SK-N-SH treated with all-trans-retinoic acid at 6 μM for 48 hours (cell line): ENCODE data around the gene VCL.

Source experiments
- ARNTL ChIP-seq: fragments of 450-650 bp; formaldehyde crosslinking; IDR thresholded peaks from 2 replicates; pipeline ENCODE4 v1.5.0; 2020; ENCODE audit warnings: low read depth, mild to moderate bottlenecking, moderate library complexity, borderline replicate concordance
- BACH2 ChIP-seq: fragments of 250-450 bp; sonication (Bioruptor Pico); IDR thresholded peaks from 2 replicates; pipeline ENCODE4 v1.9.0; 2021; ENCODE audit warnings: mild to moderate bottlenecking, borderline replicate concordance
- SNAI2 ChIP-seq: fragments of 250-450 bp; sonication (Bioruptor Pico); IDR thresholded peaks from 2 replicates; pipeline ENCODE4 v1.5.0; 2020; ENCODE audit warnings: mild to moderate bottlenecking, moderate library complexity
- TSHZ2 ChIP-seq: fragments of 250-450 bp; sonication (Bioruptor Pico); IDR thresholded peaks from 2 replicates; pipeline ENCODE4 v1.5.0; 2020; ENCODE audit warnings: mild to moderate bottlenecking, moderate library complexity
- ZNF565 ChIP-seq: fragments of 450-650 bp; formaldehyde crosslinking; conservative IDR thresholded peaks from 2 replicates; pipeline ENCODE4 v1.5.0; 2020; ENCODE audit warnings: low read depth, mild to moderate bottlenecking, moderate library complexity
- TF ChIP-seq, protein P1 (sequence below): fragments of 250-450 bp; sonication (Bioruptor Pico); IDR thresholded peaks from 2 replicates; pipeline ENCODE4 v1.8.0; 2021; ENCODE audit warnings: low read depth, mild to moderate bottlenecking, moderate library complexity, borderline replicate concordance

GRCh38 chr10:73950155-73950948 is 47.6 kb upstream of the VCL start:
- TF ChIP-seq, protein P1, sequence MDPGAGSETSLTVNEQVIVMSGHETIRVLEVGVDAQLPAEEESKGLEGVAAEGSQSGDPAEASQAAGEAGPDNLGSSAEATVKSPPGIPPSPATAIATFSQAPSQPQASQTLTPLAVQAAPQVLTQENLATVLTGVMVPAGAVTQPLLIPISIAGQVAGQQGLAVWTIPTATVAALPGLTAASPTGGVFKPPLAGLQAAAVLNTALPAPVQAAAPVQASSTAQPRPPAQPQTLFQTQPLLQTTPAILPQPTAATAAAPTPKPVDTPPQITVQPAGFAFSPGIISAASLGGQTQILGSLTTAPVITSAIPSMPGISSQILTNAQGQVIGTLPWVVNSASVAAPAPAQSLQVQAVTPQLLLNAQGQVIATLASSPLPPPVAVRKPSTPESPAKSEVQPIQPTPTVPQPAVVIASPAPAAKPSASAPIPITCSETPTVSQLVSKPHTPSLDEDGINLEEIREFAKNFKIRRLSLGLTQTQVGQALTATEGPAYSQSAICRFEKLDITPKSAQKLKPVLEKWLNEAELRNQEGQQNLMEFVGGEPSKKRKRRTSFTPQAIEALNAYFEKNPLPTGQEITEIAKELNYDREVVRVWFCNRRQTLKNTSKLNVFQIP (CRISPR knock-in tag), result no peak
- no peak for TF ChIP-seq ARNTL (CRISPR knock-in tag)
- TF ChIP-seq SNAI2, result no peak
- TF ChIP-seq ZNF565 (CRISPR knock-in tag), result no peak
- no peak for TF ChIP-seq TSHZ2 (CRISPR knock-in tag)
- TF ChIP-seq BACH2 (CRISPR knock-in tag), result no peak
